ENCODE results near the gene PRKCZ. TPM values are rescaled to one million over a fixed set of nuclear protein-coding genes. Genes with fewer than 3 reads are reported as not detected.

PRKCZ gene
- total RNA-seq, 1 donor from 2014 or later, result 17.9 TPM

- no peak for DNase-seq (ENCODE audit: extremely low spot score in 2 of 2)
- intact Hi-C loops (cut with DNase I), result loop anchor here (2.0 kb wide), 1 partner anchor 16 kb away; the partner anchor contains the start of gene SKI
- Histone ChIP-seq H3K27me3 (no peaks in the 10 kb centered on the region), H3K36me3 (no peaks in the 10 kb centered on the region), H3K4me1 (peaks cover 68% of the 10 kb centered on the region), H3K9me3 (no peaks in the 10 kb centered on the region), H3K4me3 (peak overlapping the region; percentile 18 to 29), H3K27ac (peak overlapping the region; percentile 97)
- TF ChIP-seq POLR2A (IDR thresholded peaks at IDR 0.05) (peak in 1 of 2 donors; percentile 37), CTCF (IDR thresholded peaks at IDR 0.05) (peak in 2 of 3 experiments; percentile 18 to 28), POLR2AphosphoS5 (IDR thresholded peaks at IDR 0.05; ENCODE audit: insufficient read depth in 1 of 2, low read depth in 1 of 2) (peak; percentile 83 to 90)
Observed at GRCh38 chr1:2212532-2213491, 162.6 kb downstream of the PRKCZ start.

- Histone ChIP-seq H3K9me3 (no peaks in the 10 kb centered on the region), H3K4me1 (peaks cover 58% of the 10 kb centered on the region), H3K4me3 (peak overlapping the region; percentile 18 to 29), H3K27ac (peak overlapping the region; percentile 97), H3K36me3 (no peaks in the 10 kb centered on the region), H3K27me3 (no peaks in the 10 kb centered on the region)
- intact Hi-C loops (cut with DNase I), result loop anchor here (2.0 kb wide), 1 partner anchor 15 kb away; the partner anchor contains the start of gene SKI
- TF ChIP-seq CTCF (IDR thresholded peaks at IDR 0.05) (no peak), POLR2A (IDR thresholded peaks at IDR 0.05) (peak in 1 of 2 donors; percentile 57), POLR2AphosphoS5 (IDR thresholded peaks at IDR 0.05; ENCODE audit: insufficient read depth in 1 of 2, low read depth in 1 of 2) (peak; percentile 85 to 93)
- DNase-seq (ENCODE audit: extremely low spot score in 2 of 2), result no peak
Observed at GRCh38 chr1:2213576-2214505, 163.6 kb downstream of the PRKCZ start.

- H3K9me3 ChIP-seq, result no peaks in the 10 kb centered on the region
- H3K4me3 ChIP-seq, result peak overlapping the region in 1 of 2 donors; percentile 29
- no peak for DNase-seq (ENCODE audit: extremely low spot score in 2 of 2)
- TF ChIP-seq POLR2AphosphoS5 (IDR thresholded peaks at IDR 0.05; ENCODE audit: insufficient read depth in 1 of 2, low read depth in 1 of 2) (no peak), CTCF (IDR thresholded peaks at IDR 0.05) (no peak), POLR2A (IDR thresholded peaks at IDR 0.05) (no peak)
- intact Hi-C loops (cut with DNase I), result no loop called here
- no peaks in the 10 kb centered on the region for H3K36me3 ChIP-seq
- no peaks in the 10 kb centered on the region for H3K27me3 ChIP-seq
- peaks cover 49% of the 10 kb centered on the region for H3K4me1 ChIP-seq
- H3K27ac ChIP-seq, result peak overlapping the region; percentile 97
Observed at GRCh38 chr1:2214541-2215241, 164.5 kb downstream of the PRKCZ start.

- intact Hi-C loops (cut with DNase I), result no loop called here
- peaks cover 43% of the 10 kb centered on the region for H3K4me1 ChIP-seq
- DNase-seq (ENCODE audit: extremely low spot score in 2 of 2), result no peak
Observed at GRCh38 chr1:2215329-2215728, 165.1 kb downstream of the PRKCZ start.

More at GRCh38 chr1:2215329-2215728, 165.1 kb downstream of the PRKCZ start:
- Histone ChIP-seq H3K36me3 (no peaks in the 10 kb centered on the region), H3K9me3 (no peaks in the 10 kb centered on the region), H3K27ac (peak overlapping the region; percentile 97), H3K27me3 (no peaks in the 10 kb centered on the region), H3K4me3 (no peak overlapping the region)
- no peak for TF ChIP-seq POLR2AphosphoS5 (IDR thresholded peaks at IDR 0.05; ENCODE audit: insufficient read depth in 1 of 2, low read depth in 1 of 2)
- TF ChIP-seq CTCF (IDR thresholded peaks at IDR 0.05), result no peak
- no peak for TF ChIP-seq POLR2A (IDR thresholded peaks at IDR 0.05)

Data from vagina (tissue), 2 donors.